Germinal center (tissue), 1 donor: ENCODE results near the gene VIP.
"Not testable (repeated sequence)": the region's sequence is repeated elsewhere in the genome, so short reads cannot be mapped to it uniquely, and the experiment has no call there.

Experiments used
- DNase-seq: peaks from one replicate; pipeline ENCODE4 v3.0.0; 2012; ENCODE audit warnings: mixed read lengths, low spot score

Gene VIP

DNA sequence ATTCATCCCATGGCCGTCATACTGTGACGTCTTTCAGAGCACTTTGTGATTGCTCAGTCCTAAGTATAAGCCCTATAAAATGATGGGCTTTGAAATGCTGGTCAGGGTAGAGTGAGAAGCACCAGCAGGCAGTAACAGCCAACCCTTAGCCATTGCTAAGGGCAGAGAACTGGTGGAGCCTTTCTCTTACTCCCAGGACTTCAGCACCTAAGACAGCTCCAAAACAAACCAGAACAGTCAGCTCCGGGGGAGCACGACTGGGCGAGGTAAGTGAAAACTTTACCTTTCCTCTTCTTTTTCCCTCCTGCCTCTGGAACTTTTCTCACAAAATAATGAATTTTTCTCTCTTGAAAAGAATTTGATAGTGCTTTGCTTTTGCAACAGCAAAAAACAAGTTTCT is at the start of gene VIP:
Gene VIP, plus strand, starts transcription at position 104 of the 400 bp plus-strand sequence. CDS start 1,381 bp downstream, outside the sequence.
- DNase-seq = no peak

GRCh38 chr6:152701081-152701862 is 49.3 kb upstream of the VIP start:
- no peak for DNase-seq

DNA sequence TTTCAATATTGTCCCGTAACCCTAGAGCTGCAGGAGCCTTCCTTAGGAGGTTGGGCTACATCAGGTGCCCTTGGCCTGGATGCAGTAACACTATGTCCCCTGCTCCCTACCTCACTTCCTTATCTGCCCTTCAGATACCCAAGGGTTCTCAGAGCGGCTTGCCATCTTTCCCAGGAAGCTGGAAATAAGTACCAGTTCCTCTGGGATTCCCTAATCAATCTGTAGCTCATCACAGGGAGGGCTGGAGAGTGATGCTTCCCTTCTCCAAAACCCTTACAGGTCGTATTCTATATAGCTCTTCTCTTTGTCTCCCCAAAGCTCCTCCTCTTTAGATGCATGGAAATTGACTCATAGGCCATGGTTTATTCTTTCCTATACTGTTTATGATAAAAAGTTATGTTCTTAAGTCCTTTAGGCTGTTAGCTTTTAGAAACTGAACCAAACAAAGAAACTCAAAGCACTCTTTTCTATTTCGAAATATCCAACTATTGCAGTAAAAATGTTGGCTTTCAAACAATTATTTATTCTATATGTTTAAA is 48.7 kb upstream of the VIP start:
- DNase-seq = no peak

- DNase-seq = not testable (repeated sequence)
Measured at GRCh38 chr6:152703750-152704149, 46.8 kb upstream of the VIP start.

- no peak for DNase-seq
Measured at GRCh38 chr6:152705327-152705726, 45.3 kb upstream of the VIP start.

- DNase-seq = no peak
Measured at GRCh38 chr6:152716322-152716721, 34.3 kb upstream of the VIP start.

DNA sequence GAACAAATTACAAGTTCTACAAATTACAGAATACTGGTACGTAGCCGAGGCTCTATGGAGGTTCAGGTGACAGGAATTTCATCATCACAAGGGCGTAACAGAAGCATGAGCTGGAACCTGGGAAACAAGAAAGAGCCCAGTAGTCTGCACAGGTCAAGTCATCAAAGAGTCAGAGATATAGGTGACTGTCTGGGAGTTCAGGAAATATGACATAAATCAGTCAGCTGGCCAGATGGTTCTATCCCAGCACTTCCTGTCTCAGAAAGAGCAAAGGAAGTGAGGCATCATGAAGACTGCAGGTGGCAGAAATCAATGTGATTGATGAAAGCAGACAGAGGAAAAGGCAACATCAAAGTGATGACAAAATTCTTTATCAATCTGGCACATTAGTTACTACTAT is 29.6 kb upstream of the VIP start:
- no peak for DNase-seq

- no peak for DNase-seq
Measured at GRCh38 chr6:152721956-152722355, 28.6 kb upstream of the VIP start.

DNA sequence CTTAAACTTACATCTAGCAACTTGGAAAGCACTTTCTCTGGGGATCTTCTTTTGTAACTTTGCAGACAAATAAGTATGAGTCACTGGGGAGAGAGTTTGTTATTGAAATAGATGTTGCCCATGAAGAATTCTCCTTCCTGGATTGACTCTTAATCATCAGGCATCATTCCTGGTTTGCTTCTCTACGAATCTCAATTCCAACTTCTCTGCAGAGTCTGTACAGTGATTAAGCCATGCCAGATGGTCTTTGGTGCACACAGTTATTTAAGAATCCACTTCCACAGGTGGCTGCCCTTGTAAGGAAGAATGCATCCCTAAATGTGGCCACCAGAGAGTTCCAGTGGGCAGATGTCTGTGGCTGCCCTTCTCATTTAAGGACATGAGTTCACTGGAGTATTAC is 27.2 kb upstream of the VIP start:
- no peak for DNase-seq

- DNase-seq = no peak
Measured at GRCh38 chr6:152726313-152726712, 24.3 kb upstream of the VIP start.

- DNase-seq = no peak
Measured at GRCh38 chr6:152727507-152727906, 23.1 kb upstream of the VIP start.

GRCh38 chr6:152734630-152735029 is 16.0 kb upstream of the VIP start:
- DNase-seq = no peak

GRCh38 chr6:152736687-152737273 is 13.8 kb upstream of the VIP start:
- DNase-seq = no peak

DNA sequence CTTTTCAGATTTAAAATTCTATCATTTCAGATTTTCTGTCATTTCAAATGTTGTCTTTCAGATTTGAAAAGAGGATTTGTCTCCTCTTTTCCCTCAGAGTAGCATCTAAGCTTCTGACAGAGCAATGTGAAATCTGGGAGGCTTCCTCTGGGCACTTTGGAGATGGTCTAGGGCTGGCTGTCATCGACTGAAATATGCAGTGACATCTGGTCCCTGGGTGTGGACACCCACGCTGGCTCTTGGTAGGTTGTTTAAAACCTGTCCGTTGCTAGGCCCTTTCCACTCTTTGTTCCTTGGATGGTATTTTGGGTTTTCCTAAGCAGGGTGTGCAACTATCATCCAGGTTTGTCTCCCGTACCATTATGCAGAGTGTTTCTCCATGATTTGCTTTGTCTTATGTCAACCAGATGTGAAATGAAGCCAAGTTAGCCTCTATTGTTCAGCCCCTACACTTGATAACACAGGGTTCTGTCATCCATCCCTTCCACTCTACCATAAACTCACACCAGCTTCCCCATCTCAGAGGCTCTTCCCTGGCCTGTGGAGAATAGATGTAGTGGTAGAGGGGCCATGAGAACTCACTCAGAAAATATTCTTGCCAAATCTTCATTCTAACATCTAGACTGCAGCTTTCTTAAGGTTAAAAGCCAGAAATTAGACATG is 5.0 kb upstream of the VIP start:
- no peak for DNase-seq

DNA sequence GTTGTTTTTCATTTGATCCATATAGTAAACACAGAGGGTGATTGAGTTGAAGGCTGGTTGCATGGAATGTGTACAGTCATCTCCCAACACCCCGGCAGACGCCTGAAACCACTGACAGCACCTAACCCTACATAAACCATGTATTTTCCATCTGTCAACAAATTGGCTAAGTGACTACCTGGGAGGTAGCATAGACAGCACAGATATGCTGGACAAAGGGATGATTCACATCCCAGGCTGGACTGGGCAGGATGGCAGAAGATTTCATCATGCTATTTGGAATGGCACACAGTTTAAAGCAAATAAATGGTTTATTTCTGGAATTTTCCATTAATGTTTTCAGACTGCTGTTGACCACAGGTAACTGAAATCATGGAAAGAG is 4.4 kb upstream of the VIP start:
- no peak for DNase-seq

DNA sequence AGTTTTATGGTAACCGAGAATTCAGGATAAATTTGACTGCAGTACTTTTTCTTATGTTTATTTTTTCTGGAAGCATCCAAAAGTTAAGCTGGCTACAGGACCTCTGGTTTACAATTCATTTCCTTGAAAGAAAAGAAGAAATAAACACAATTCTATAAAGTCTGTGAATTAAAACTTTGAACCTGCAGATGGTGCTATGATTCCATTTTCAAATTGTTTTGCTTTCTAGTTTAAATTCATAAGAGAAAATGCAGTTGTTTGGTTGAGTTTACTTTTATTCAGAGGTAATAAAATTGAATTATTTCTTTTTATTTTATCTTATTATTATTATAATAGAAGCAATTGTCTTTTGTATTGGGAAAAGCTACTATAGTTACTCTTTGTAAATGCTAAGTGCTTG is 1.8 kb upstream of the VIP start:
- no peak for DNase-seq

DNA sequence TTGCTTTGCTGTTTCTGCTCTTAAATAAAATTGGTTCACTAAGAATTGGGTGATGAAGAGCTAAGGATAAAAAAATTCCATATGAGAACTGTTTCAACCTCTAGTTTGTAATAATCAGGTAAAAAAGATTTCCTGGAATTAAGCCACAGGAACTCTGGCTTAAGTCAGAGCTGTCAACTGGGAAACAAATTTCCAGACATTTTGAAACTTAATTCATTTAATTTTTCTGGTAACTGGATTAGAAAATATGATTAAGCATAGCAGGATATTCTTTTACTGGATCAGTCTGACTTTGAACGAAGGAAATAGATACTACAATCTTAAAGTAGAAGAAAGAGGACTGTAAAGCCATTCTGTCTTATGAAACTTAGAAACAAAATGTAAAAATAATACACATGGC is 1.3 kb upstream of the VIP start:
- no peak for DNase-seq

DNA sequence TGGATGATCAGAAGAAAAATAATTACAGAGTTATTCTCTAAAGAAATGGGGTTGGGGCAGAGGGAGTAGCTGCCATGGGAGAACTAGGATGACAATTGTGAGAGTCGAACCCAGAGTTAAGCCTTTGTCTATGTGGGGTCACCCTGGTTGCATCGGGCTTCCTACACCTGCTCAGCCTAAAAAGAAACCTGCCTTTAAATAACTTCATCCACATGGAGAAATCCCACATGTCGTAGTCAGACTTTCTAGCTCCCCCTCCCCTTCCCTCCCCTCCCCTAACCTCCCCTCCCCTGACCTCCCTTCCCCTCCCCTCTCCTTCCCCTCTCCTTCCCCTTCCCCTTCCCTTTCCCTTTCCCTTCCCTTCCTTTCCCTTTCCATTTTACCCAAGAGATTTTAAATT is 14.7 kb downstream of the VIP start:
- no peak for DNase-seq

DNA sequence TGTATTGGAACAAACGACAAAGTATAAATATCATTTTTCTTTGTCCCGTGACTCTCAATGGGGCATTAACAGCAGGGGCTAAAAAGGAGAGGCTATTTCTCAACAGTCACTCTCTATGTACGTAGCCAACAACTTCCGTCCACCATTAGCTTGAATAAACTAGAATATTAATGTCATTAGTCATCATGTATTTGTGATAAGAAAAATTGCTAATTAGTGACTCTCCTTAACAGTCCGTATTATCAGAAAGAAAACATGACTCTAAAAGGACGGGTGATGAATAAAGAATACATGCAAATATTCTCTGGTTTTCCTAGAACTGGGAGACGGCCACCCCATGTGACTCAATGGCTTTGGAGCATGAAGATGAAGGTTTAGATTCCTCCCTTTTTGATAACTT is 18.6 kb downstream of the VIP start:
- DNase-seq = no peak

DNA sequence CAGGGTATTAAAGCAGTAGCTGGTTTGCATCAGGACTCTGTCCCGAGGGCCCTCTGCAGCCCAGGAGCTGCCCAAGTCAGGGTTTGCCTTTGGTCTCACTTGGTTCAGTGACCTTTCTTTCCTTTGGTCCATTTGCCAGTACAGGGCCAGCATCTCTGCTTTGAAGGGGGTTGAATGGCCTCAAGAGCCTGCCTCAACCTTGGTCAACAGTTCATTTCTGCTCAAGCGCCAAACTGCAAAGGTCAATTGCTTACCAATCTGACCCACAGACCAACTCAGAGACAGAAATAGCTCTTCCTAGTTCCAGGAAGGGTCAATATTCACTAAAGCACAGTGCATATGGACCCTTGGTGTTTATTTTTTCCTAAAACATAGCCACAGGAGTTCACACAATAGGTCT is 19.4 kb downstream of the VIP start:
- no peak for DNase-seq

- no peak for DNase-seq
Measured at GRCh38 chr6:152771061-152771687, 20.6 kb downstream of the VIP start.

DNA sequence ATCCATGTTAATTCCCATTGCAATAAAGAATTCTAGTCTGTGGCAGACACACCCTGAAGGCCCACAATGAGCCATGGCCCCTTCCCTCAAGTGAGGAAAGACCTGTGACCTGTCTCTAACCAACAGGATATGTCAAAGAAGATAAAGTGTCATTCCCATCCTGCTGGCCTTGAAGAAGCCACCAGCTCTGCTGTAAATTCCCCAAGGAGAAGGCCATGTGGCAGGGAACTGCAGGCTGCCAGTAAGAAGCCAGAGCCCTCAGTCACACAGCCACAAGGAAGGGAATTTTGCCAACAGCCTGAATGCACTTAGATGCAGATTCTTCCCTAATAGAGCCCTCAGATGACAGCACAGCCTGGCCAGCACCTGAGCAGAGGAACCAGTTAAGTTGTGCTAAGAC is 24.8 kb downstream of the VIP start:
- DNase-seq = no peak

GRCh38 chr6:152776833-152777232 is 26.2 kb downstream of the VIP start:
- no peak for DNase-seq
